AG10803 (cell line): Measurements from ENCODE around the gene SENP7.

Experiments
- DNase-seq: peaks from one replicate; pipeline ENCODE4 v3.0.0; 2010; ENCODE audit warnings: low read depth
- H3K4me3 ChIP-seq: 2 replicates; pipeline ENCODE4 v1.5.1; 2011; ENCODE audit warnings: mild to moderate bottlenecking, low read length, control low read depth
- TF ChIP-seq, protein P1 (sequence below): conservative IDR thresholded peaks from 2 replicates; pipeline ENCODE4 v1.5.1; 2011; ENCODE audit warnings: mild to moderate bottlenecking, low read length, control low read depth, inconsistent platforms

The SENP7 gene

DNA sequence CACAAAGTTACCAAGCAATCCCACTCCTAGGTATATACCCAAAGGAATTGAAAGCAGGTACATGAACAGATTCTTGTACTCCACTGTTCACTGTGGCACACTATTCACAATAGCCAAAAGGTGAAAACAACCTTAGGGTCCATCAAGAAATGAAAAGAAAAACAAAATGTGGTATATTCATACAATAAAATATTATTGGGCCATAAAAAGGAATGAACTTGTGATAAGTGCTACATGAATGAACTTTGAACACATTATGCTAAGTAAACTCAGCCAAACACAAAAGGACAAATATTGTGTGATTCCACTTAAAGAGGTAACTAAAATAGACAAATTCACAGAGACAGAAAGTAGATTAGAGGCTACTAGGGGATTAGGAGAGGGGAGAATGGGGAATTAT, 137.4 kb downstream of the SENP7 start:
- TF ChIP-seq, protein P1, sequence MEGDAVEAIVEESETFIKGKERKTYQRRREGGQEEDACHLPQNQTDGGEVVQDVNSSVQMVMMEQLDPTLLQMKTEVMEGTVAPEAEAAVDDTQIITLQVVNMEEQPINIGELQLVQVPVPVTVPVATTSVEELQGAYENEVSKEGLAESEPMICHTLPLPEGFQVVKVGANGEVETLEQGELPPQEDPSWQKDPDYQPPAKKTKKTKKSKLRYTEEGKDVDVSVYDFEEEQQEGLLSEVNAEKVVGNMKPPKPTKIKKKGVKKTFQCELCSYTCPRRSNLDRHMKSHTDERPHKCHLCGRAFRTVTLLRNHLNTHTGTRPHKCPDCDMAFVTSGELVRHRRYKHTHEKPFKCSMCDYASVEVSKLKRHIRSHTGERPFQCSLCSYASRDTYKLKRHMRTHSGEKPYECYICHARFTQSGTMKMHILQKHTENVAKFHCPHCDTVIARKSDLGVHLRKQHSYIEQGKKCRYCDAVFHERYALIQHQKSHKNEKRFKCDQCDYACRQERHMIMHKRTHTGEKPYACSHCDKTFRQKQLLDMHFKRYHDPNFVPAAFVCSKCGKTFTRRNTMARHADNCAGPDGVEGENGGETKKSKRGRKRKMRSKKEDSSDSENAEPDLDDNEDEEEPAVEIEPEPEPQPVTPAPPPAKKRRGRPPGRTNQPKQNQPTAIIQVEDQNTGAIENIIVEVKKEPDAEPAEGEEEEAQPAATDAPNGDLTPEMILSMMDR, result no peak
- no peak overlapping the region for H3K4me3 ChIP-seq
- DNase-seq, result no peak

- DNase-seq, result no peak
Observed at GRCh38 chr3:101362406-101362805, 150.6 kb downstream of the SENP7 start.

DNA sequence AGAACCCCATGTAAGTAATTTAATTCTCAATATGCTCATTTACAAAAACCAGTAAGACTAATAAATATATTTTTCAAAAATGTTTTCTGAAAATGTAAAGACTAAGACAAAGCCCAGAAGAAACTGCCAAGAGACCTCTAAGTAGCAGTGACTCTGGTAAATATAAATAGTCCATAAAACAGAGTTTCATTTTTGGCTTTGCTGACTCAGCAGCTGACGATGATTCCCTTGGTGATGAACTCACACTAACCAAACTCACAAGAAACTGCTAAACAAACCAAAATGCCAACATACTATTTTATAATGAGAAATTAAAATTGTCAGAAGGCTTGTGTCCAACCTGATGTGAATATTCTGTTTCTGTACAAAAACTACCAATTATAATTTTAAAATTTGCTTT, 161.2 kb downstream of the SENP7 start:
- DNase-seq, result peak; percentile 3
- no peak overlapping the region for H3K4me3 ChIP-seq
- TF ChIP-seq, protein P1, result no peak

More at GRCh38 chr3:101362406-101362805, 150.6 kb downstream of the SENP7 start:
- TF ChIP-seq, protein P1, result no peak
- H3K4me3 ChIP-seq, result no peak overlapping the region

DNA sequence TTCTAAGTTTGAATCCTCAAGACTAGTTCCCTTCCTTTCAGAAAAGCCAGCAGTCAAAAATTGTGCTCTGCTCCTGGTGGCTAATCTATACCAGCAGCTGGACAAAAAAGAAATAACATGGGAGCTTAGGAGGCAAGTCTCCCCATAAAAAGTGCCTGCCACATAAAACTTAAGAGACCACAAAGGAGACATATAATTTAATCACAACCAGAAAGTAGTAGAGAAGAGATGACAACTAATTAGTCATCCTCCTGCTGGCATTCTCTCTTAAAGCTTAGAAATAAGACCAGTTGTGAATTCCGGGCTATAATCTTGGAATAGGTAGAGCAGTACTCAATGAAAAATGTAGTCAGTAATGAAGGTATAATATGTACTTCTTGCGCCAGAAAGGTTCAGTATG, 172.4 kb downstream of the SENP7 start:
- TF ChIP-seq, protein P1, result no peak
- H3K4me3 ChIP-seq, result no peak overlapping the region
- peak; percentile 3 for DNase-seq

DNA sequence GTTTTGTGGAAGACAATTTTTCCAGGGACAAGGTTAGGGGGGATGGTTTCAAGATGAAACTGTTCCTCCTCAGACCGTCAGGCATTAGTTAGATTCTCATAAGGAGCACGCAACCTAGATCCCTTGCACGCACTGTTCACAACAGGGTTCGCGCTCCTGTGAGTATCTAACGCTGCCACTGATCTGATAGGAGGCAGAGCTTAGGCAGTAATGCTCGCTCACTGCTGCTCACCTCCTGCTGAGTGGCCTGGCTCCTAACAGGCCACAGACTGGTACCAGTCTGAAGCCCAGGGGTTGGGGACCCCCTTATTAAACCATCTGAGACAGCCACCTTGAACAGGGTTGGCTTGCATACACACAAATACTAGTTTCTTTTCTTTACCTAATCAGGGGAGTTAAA, 179.1 kb downstream of the SENP7 start:
- DNase-seq, result no peak
- no peak overlapping the region for H3K4me3 ChIP-seq
- TF ChIP-seq, protein P1, result no peak

GRCh38 chr3:101329016-101329673, 183.9 kb downstream of the SENP7 start:
- DNase-seq, result no peak
- TF ChIP-seq, protein P1, result no peak
- no peak overlapping the region for H3K4me3 ChIP-seq

- TF ChIP-seq, protein P1, result no peak
- H3K4me3 ChIP-seq, result no peak overlapping the region
- DNase-seq, result no peak
Observed at GRCh38 chr3:101325393-101326134, 187.4 kb downstream of the SENP7 start.
